ENCODE results near the gene TMPRSS15. TPM values are rescaled to one million over a fixed set of nuclear protein-coding genes. Genes with fewer than 3 reads are reported as not detected.

Gene TMPRSS15
- polyA plus RNA-seq, 2 of the 4 experiments (the other 2 are of a cell fraction) = 0.14 TPM; not detected in 1

- ChIA-PET CTCF (no interaction called here), POLR2A (no interaction called here)
- 3% methylated on average over 1 of the region's 1 CpG for WGBS (ENCODE audit: missing lambda C conversion rate)
- no peaks in the 10 kb centered on the region for H3K4me1 ChIP-seq
- H3K4me3 ChIP-seq = no peak overlapping the region
- FAIRE-seq = no peak
- no peak overlapping the region for H3K4me2 ChIP-seq
- ATAC-seq = no peak
- no peak for DNase-seq (ENCODE audit: low read depth in 1 of 2, low spot score in 1 of 2)
- H3K27ac ChIP-seq = no peak overlapping the region
- no peak for TF ChIP-seq RARB (CRISPR knock-in tag; IDR thresholded peaks at IDR 0.05)
- TF ChIP-seq SMC3 (IDR thresholded peaks at IDR 0.05) = no peak
- TF ChIP-seq MAFK (IDR thresholded peaks at IDR 0.05; ENCODE audit: partially characterized antibody) = no peak
- TF ChIP-seq POLR2A (IDR thresholded peaks at IDR 0.05; ENCODE audit: low read length) = no peak
- TF ChIP-seq, protein P1, sequence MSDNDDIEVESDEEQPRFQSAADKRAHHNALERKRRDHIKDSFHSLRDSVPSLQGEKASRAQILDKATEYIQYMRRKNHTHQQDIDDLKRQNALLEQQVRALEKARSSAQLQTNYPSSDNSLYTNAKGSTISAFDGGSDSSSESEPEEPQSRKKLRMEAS (IDR thresholded peaks at IDR 0.05) = no peak
- TF ChIP-seq JUN (IDR thresholded peaks at IDR 0.05) = no peak
- no peak for TF ChIP-seq KDM5A (IDR thresholded peaks at IDR 0.05)
- TF ChIP-seq RFX5 (IDR thresholded peaks at IDR 0.05) = no peak
- no peak for TF ChIP-seq RNF2 (IDR thresholded peaks at IDR 0.05; ENCODE audit: borderline replicate concordance, low read depth)
- TF ChIP-seq FOSB (CRISPR knock-in tag; IDR thresholded peaks at IDR 0.05) = no peak
- no peak for TF ChIP-seq RCOR1 (IDR thresholded peaks at IDR 0.05; ENCODE audit: low read depth, low read length)
- TF ChIP-seq, protein P2, sequence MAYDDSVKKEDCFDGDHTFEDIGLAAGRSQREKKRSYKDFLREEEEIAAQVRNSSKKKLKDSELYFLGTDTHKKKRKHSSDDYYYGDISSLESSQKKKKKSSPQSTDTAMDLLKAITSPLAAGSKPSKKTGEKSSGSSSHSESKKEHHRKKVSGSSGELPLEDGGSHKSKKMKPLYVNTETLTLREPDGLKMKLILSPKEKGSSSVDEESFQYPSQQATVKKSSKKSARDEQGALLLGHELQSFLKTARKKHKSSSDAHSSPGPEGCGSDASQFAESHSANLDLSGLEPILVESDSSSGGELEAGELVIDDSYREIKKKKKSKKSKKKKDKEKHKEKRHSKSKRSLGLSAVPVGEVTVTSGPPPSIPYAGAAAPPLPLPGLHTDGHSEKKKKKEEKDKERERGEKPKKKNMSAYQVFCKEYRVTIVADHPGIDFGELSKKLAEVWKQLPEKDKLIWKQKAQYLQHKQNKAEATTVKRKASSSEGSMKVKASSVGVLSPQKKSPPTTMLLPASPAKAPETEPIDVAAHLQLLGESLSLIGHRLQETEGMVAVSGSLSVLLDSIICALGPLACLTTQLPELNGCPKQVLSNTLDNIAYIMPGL (CRISPR knock-in tag; IDR thresholded peaks at IDR 0.05; ENCODE audit: borderline replicate concordance) = no peak
- no peak for TF ChIP-seq ZSCAN20 (CRISPR knock-in tag; IDR thresholded peaks at IDR 0.05)
- TF ChIP-seq NFE2L2 (conservative IDR thresholded peaks at IDR 0.05; ENCODE audit: low read length) = no peak
- TF ChIP-seq BHLHE40 (IDR thresholded peaks at IDR 0.05; ENCODE audit: low read depth, low read length) = no peak
- no peak for TF ChIP-seq USF2 (IDR thresholded peaks at IDR 0.05)
- no peaks in the 10 kb centered on the region for H3K9me3 ChIP-seq
Observed at GRCh38 chr21:18354947-18355346, 48.6 kb downstream of the TMPRSS15 start.

- DNase-seq (ENCODE audit: low read depth in 1 of 2, low spot score in 1 of 2) = no peak
- Histone ChIP-seq H3K4me1 (no peaks in the 10 kb centered on the region), H3K27ac (no peak overlapping the region), H3K4me2 (no peak overlapping the region), H3K9me3 (no peaks in the 10 kb centered on the region), H3K4me3 (no peak overlapping the region)
- POLR2A ChIA-PET = no interaction called here
- ATAC-seq = no peak
- TF ChIP-seq RAD21 (conservative IDR thresholded peaks at IDR 0.05 in 1 of 2, IDR thresholded peaks at IDR 0.05 in 1 of 2) = no peak
- no peak for TF ChIP-seq ZC3H11A (IDR thresholded peaks at IDR 0.05)
- no peak for TF ChIP-seq FOXS1 (CRISPR knock-in tag; IDR thresholded peaks at IDR 0.05)
- no peak for TF ChIP-seq POLR2A (IDR thresholded peaks at IDR 0.05; ENCODE audit: low read length)
- TF ChIP-seq NR3C1 (IDR thresholded peaks at IDR 0.05) = no peak
- TF ChIP-seq, protein P3, sequence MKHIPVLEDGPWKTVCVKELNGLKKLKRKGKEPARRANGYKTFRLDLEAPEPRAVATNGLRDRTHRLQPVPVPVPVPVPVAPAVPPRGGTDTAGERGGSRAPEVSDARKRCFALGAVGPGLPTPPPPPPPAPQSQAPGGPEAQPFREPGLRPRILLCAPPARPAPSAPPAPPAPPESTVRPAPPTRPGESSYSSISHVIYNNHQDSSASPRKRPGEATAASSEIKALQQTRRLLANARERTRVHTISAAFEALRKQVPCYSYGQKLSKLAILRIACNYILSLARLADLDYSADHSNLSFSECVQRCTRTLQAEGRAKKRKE (CRISPR knock-in tag; IDR thresholded peaks at IDR 0.05; ENCODE audit: low read depth) = no peak
- no peak for TF ChIP-seq ESRRA (IDR thresholded peaks at IDR 0.05; ENCODE audit: borderline replicate concordance, low read length)
- no peak for TF ChIP-seq RFX5 (IDR thresholded peaks at IDR 0.05)
- TF ChIP-seq JUN (IDR thresholded peaks at IDR 0.05) = no peak
- TF ChIP-seq TFCP2L1 (CRISPR knock-in tag; IDR thresholded peaks at IDR 0.05) = no peak
- TF ChIP-seq GATA3 (IDR thresholded peaks at IDR 0.05; ENCODE audit: borderline replicate concordance) = no peak
- TF ChIP-seq ZSCAN20 (CRISPR knock-in tag; IDR thresholded peaks at IDR 0.05) = no peak
- TF ChIP-seq FOSB (CRISPR knock-in tag; IDR thresholded peaks at IDR 0.05) = no peak
- TF ChIP-seq ZNF302 (CRISPR knock-in tag; IDR thresholded peaks at IDR 0.05) = no peak
- no peak for TF ChIP-seq KDM1A (IDR thresholded peaks at IDR 0.05; ENCODE audit: low read depth)
- TF ChIP-seq, protein P4, sequence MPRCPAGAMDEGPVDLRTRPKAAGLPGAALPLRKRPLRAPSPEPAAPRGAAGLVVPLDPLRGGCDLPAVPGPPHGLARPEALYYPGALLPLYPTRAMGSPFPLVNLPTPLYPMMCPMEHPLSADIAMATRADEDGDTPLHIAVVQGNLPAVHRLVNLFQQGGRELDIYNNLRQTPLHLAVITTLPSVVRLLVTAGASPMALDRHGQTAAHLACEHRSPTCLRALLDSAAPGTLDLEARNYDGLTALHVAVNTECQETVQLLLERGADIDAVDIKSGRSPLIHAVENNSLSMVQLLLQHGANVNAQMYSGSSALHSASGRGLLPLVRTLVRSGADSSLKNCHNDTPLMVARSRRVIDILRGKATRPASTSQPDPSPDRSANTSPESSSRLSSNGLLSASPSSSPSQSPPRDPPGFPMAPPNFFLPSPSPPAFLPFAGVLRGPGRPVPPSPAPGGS (IDR thresholded peaks at IDR 0.05) = no peak
- TF ChIP-seq, protein P1 (IDR thresholded peaks at IDR 0.05) = no peak
- TF ChIP-seq, protein P2 (CRISPR knock-in tag; IDR thresholded peaks at IDR 0.05; ENCODE audit: borderline replicate concordance) = no peak
- no peak for FAIRE-seq
- WGBS (ENCODE audit: missing lambda C conversion rate) = 27% methylated on average over 2 of the region's 2 CpGs
- CTCF ChIA-PET = no interaction called here
Observed at GRCh38 chr21:18350216-18350615, 53.4 kb downstream of the TMPRSS15 start.
